Measurements from ENCODE around the gene HOXA7.

DNA sequence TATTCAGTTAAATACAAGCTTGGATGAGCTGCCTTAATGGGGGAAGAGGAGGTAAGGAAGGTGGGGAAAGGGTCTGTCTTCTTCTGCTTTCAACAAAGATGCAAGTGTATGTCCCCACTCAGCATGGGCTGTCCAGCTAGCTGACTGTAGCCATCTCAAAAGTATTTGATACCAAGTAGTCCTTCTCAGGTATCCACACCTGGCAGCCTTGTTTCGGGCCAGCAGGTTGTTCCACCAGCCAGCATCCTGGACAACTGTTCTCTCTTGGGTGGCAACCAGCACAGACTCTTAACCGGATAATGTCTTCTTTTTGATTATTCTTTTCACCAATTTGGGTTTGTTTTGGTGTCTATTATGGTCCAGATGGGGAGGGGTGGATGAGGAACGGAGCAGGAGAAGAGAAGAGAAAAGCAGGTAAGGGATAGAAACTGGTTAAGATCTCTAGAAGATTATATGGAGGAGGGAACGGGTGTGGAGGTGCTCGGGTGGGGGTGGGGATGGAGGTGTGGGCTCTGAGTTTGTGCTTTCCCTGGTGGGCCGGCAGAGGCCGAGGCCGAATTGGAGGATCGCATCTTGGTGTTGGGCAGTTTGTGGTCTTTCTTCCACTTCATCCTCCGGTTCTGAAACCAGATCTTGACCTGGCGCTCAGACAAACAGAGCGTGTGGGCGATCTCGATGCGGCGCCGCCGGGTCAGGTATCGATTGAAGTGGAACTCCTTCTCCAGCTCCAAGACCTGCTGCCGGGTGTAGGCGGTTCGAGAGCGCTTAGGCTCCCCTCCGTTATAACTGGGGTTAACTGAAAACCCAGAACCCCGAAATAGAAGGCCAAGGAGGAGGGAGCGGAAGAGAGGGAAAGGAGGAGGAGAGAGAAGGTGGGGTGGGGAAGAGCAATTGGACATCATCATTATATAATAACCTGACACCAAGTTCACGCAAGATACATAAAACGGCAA lies 27.4 kb downstream of the HOXA7 start:
- TF ChIP-seq EZH2phosphoT487 (IDR thresholded peaks at IDR 0.05; ENCODE audit: insufficient read depth, low read depth), result no peak
- TF ChIP-seq EZH2 (IDR thresholded peaks at IDR 0.05; ENCODE audit: insufficient read depth, poor library complexity, severe bottlenecking), result no peak
